Calu3 (cell line): ENCODE results near the gene KRABD2.

ENCODE experiments used
- BruUV-seq: library from RNA; stranded (reverse); fragments of 400-500 nt; replicated peaks from 2 replicates; lab custom pipeline; 2021; lab: Mats Ljungman, UMichigan
- CTCF ChIA-PET: fragments of 300-600 bp; sonication (Branson Sonifier 250); formaldehyde crosslinking; loops from one replicate; lab custom pipeline; 2022; ENCODE audit warnings: antibody characterized with exemption; lab: Charles Lee
- DNase-seq: peaks from one replicate; pipeline ENCODE4 v3.0.0; 2022
- H3K27ac Mint-ChIP-seq: one replicate; pipeline ENCODE4 v1.8.0; 2022; ENCODE audit warnings: mixed read lengths; ENCODE audit not compliant: unreplicated experiment
- H3K27me3 Mint-ChIP-seq: one replicate; pipeline ENCODE4 v1.8.0; 2022; ENCODE audit warnings: mixed read lengths; ENCODE audit not compliant: unreplicated experiment
- H3K36me3 Mint-ChIP-seq: one replicate; pipeline ENCODE4 v1.8.0; 2022; ENCODE audit warnings: mild to moderate bottlenecking, moderate library complexity, mixed read lengths; ENCODE audit not compliant: insufficient read depth, unreplicated experiment
- H3K4me1 Mint-ChIP-seq: one replicate; pipeline ENCODE4 v1.8.0; 2022; ENCODE audit warnings: mild to moderate bottlenecking, low read depth, mixed read lengths; ENCODE audit not compliant: unreplicated experiment
- H3K4me3 Mint-ChIP-seq: one replicate; pipeline ENCODE4 v1.8.0; 2022; ENCODE audit warnings: mild to moderate bottlenecking, low read depth, moderate library complexity, mixed read lengths; ENCODE audit not compliant: unreplicated experiment
- H3K9me3 Mint-ChIP-seq: one replicate; pipeline ENCODE4 v1.8.0; 2022; ENCODE audit warnings: low read depth, mixed read lengths; ENCODE audit not compliant: unreplicated experiment
- intact Hi-C: fragments of 100-400 bp; cut with micrococcal nuclease; formaldehyde crosslinking; loops from one replicate; pipeline ENCODE4 v1.10.0; 2022; ENCODE audit not compliant: unreplicated experiment
- TF ChIP-seq, protein P1 (sequence below): fragments of 200-600 bp; IDR thresholded peaks from one replicate; pipeline ENCODE4 v1.8.0; 2022; ENCODE audit warnings: antibody characterized with exemption; ENCODE audit not compliant: unreplicated experiment

KRABD2 gene

DNA sequence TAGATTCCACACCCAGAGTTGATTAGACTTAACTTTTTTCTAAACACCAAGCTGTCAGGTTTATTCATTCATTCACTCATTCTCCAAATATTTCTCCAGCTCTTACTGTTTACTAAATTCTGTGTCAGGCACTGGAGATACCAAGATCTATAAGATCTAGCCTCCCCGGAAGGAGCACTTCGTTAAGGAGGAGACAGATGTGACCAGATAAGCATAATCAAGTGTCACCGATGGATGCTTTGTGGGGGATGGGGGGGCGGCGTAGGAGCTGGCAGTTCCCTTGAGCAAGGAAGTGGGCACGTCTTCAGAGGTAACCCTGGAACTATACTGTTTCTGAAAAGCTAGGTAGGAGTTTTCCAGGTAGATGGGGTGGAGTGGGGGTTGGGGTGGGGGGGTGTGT, 10.3 kb upstream of the KRABD2 start:
- TF ChIP-seq, protein P1, sequence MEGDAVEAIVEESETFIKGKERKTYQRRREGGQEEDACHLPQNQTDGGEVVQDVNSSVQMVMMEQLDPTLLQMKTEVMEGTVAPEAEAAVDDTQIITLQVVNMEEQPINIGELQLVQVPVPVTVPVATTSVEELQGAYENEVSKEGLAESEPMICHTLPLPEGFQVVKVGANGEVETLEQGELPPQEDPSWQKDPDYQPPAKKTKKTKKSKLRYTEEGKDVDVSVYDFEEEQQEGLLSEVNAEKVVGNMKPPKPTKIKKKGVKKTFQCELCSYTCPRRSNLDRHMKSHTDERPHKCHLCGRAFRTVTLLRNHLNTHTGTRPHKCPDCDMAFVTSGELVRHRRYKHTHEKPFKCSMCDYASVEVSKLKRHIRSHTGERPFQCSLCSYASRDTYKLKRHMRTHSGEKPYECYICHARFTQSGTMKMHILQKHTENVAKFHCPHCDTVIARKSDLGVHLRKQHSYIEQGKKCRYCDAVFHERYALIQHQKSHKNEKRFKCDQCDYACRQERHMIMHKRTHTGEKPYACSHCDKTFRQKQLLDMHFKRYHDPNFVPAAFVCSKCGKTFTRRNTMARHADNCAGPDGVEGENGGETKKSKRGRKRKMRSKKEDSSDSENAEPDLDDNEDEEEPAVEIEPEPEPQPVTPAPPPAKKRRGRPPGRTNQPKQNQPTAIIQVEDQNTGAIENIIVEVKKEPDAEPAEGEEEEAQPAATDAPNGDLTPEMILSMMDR: no peak
- H3K27ac Mint-ChIP-seq: no peak overlapping the region
- intact Hi-C loops: no loop called here
- H3K4me3 Mint-ChIP-seq: no peak overlapping the region
- no TSS peak for BruUV-seq
- CTCF ChIA-PET: no interaction called here
- no peaks in the 10 kb centered on the region for H3K9me3 Mint-ChIP-seq
- H3K36me3 Mint-ChIP-seq: peaks cover 37% of the 10 kb centered on the region
- peaks cover 15% of the 10 kb centered on the region for H3K4me1 Mint-ChIP-seq
- no peaks in the 10 kb centered on the region for H3K27me3 Mint-ChIP-seq
- no peak for DNase-seq

DNA sequence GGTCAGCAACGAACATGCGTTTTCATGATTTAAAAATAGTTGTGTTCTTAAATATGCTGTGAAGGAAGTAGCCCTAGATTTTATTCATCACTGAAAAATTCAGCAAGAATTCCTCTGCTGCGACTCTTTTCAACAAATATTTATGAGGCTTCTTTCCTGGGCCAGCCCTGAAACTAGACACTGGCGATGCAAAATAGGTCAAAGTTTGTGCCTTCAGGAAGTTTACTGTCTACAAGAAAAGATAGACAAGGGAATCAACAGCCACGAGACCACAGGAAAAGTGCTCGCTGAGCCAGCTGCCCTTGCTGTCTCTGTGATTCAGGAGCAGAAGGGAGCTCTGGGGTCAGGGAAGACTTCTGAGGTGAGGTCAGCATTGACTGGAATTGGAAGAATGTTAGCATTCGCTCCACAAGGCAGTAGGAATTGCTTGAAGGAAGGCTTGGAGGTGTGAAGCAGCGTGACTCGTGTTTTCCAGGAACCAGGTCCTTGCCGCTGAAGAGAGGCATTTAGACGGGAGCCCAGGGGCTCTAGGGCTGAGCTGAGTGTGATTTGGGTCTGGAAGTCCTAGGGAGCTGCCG, 8.4 kb upstream of the KRABD2 start:
- Mint-ChIP-seq H3K4me1 (peaks cover 24% of the 10 kb centered on the region), H3K27ac (peak overlapping the region; percentile 36), H3K36me3 (peaks cover 53% of the 10 kb centered on the region), H3K9me3 (no peaks in the 10 kb centered on the region), H3K4me3 (peak overlapping the region; percentile 89), H3K27me3 (no peaks in the 10 kb centered on the region)
- BruUV-seq: no TSS peak
- TF ChIP-seq, protein P1: no peak
- intact Hi-C loops: loop anchor here (5.0 kb wide), 1 partner anchor 362 kb away; no protein-coding TSS in a partner anchor
- CTCF ChIA-PET: no interaction called here
- no peak for DNase-seq

DNA sequence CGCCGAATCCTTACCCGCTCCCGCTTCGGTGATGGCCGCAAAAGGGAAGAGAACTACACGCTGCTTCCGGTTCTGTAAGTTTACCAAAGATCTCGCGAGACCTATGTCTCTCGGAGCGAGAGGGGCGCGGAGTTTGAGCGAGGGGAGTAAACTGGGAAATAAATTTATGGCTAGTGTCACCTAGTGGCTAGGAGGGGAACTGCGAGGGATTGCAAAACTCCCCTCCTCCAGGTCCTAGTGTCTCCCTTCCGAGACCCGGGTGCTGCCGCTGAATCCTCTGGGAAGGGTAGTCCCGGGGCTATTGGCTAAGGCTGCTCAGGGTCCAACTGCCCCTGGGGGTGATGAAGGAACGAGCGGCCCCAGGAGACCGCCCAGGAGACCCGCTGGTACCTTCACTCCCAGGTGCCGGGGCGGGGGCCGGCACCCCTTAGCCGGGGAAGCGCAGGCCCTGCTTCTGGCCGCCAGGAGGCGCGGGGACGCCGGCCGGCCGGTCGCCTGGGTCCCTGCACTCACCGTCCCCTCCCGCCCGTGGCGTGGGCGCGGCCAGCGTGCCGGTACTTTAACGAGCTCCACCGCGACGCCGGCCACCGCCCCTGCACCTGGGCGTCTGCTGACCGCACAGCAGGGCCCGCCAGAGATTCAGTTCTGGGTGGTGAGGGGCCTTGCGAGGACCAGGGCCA, 6.8 kb upstream of the KRABD2 start, which contains the start of gene RPL26:
RPL26 (minus strand) TSS at position 51 of the 680 bp plus-strand sequence. CDS start 883 bp downstream, outside the sequence.
- peaks cover 24% of the 10 kb centered on the region for H3K4me1 Mint-ChIP-seq
- intact Hi-C loops: loop anchor here (5.0 kb wide), 1 partner anchor 364 kb away; no protein-coding TSS in a partner anchor
- peak; percentile 89 for DNase-seq
- H3K9me3 Mint-ChIP-seq: no peaks in the 10 kb centered on the region
- no peaks in the 10 kb centered on the region for H3K27me3 Mint-ChIP-seq
- no TSS peak for BruUV-seq
- H3K27ac Mint-ChIP-seq: peak within 1 kb of the TSS; percentile 95
- CTCF ChIA-PET: interaction anchor here (0.7 to 1.5 kb wide), 8 partner anchors 11 to 919 kb away, joined by 3 to 14 read pairs (median 4); partner anchors contain the start of gene RNF222
- H3K36me3 Mint-ChIP-seq: peaks cover 68% of the 10 kb centered on the region
- H3K4me3 Mint-ChIP-seq: peak within 1 kb of the TSS; percentile 89
- TF ChIP-seq, protein P1: peak; percentile 92

DNA sequence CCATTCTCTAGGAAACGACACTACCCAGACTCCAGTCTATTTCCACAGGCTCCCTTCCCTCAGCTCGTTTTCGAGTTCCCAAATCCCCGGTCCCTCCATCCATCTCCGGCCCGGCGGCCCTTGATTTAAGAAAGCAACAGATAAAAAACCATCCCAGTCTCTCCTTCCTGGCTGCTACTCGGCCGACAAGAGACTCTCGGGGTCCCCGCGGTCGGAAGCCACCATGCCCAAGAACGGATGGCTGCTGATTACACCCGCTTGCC, 6.3 kb upstream of the KRABD2 start:
- intact Hi-C loops: loop anchor here (5.0 kb wide), 1 partner anchor 364 kb away; no protein-coding TSS in a partner anchor
- Mint-ChIP-seq H3K27ac (peak overlapping the region; percentile 95), H3K36me3 (peaks cover 72% of the 10 kb centered on the region), H3K9me3 (no peaks in the 10 kb centered on the region), H3K27me3 (no peaks in the 10 kb centered on the region), H3K4me3 (peak overlapping the region; percentile 89), H3K4me1 (peaks cover 24% of the 10 kb centered on the region)
- CTCF ChIA-PET: no interaction called here
- TF ChIP-seq, protein P1: no peak
- BruUV-seq: no TSS peak
- DNase-seq: no peak
